Measurements from ENCODE around the gene BAHD1.

BAHD1 gene

GRCh38 chr15:40451527-40452158, 10.9 kb downstream of the BAHD1 start:
- TF ChIP-seq POU6F1 (CRISPR knock-in tag; IDR thresholded peaks at IDR 0.05; ENCODE audit: borderline replicate concordance, low read depth) (no peak), TSHZ2 (CRISPR knock-in tag; IDR thresholded peaks at IDR 0.05) (no peak), CSDC2 (CRISPR knock-in tag; IDR thresholded peaks at IDR 0.05) (no peak), ZC3H10 (CRISPR knock-in tag; IDR thresholded peaks at IDR 0.05) (no peak)
- ATAC-seq = no peak

GRCh38 chr15:40452296-40453090, 11.7 kb downstream of the BAHD1 start:
- ATAC-seq = no peak
- no peak for TF ChIP-seq ZFP30 (CRISPR knock-in tag; IDR thresholded peaks at IDR 0.05)
- no peak for TF ChIP-seq ESRRG (CRISPR knock-in tag; IDR thresholded peaks at IDR 0.05)
- TF ChIP-seq ZNF8 (CRISPR knock-in tag; IDR thresholded peaks at IDR 0.05) = no peak
- TF ChIP-seq GLIS3 (CRISPR knock-in tag; IDR thresholded peaks at IDR 0.05) = no peak
- TF ChIP-seq OSR1 (CRISPR knock-in tag; IDR thresholded peaks at IDR 0.05) = no peak
- no peak for TF ChIP-seq ZNF565 (CRISPR knock-in tag; conservative IDR thresholded peaks at IDR 0.05; ENCODE audit: low read depth)
- TF ChIP-seq PPARA (CRISPR knock-in tag; IDR thresholded peaks at IDR 0.05; ENCODE audit: borderline replicate concordance) = no peak
- TF ChIP-seq CSRNP3 (CRISPR knock-in tag; IDR thresholded peaks at IDR 0.05) = no peak
- TF ChIP-seq SNAI2 (CRISPR knock-in tag; IDR thresholded peaks at IDR 0.05) = no peak
- no peak for TF ChIP-seq POU6F1 (CRISPR knock-in tag; IDR thresholded peaks at IDR 0.05; ENCODE audit: borderline replicate concordance, low read depth)
- no peak for TF ChIP-seq ZC3H10 (CRISPR knock-in tag; IDR thresholded peaks at IDR 0.05)
- no peak for TF ChIP-seq ARNTL (CRISPR knock-in tag; IDR thresholded peaks at IDR 0.05; ENCODE audit: borderline replicate concordance, low read depth)
- no peak for TF ChIP-seq TOX (CRISPR knock-in tag; IDR thresholded peaks at IDR 0.05; ENCODE audit: borderline replicate concordance)

GRCh38 chr15:40453941-40454340, 13.2 kb downstream of the BAHD1 start:
- ATAC-seq = peak; percentile 10; the same call in 2 of the 3 replicates

- peak; percentile 61 for ATAC-seq
Observed at GRCh38 chr15:40454904-40455391, 14.2 kb downstream of the BAHD1 start.

GRCh38 chr15:40456299-40456712, 15.6 kb downstream of the BAHD1 start:
- no peak for ATAC-seq
- no peak for TF ChIP-seq SNAI2 (CRISPR knock-in tag; IDR thresholded peaks at IDR 0.05)
- no peak for TF ChIP-seq OSR1 (CRISPR knock-in tag; IDR thresholded peaks at IDR 0.05)
- no peak for TF ChIP-seq ZC3H10 (CRISPR knock-in tag; IDR thresholded peaks at IDR 0.05)
- TF ChIP-seq ZNF70 (CRISPR knock-in tag; IDR thresholded peaks at IDR 0.05) = no peak
- TF ChIP-seq ISL1 (CRISPR knock-in tag; IDR thresholded peaks at IDR 0.05) = no peak
- TF ChIP-seq TSHZ2 (CRISPR knock-in tag; IDR thresholded peaks at IDR 0.05) = no peak
- TF ChIP-seq ZFP3 (CRISPR knock-in tag; IDR thresholded peaks at IDR 0.05) = no peak
- TF ChIP-seq ESRRG (CRISPR knock-in tag; IDR thresholded peaks at IDR 0.05) = no peak
- TF ChIP-seq PPARA (CRISPR knock-in tag; IDR thresholded peaks at IDR 0.05; ENCODE audit: borderline replicate concordance) = no peak
- no peak for TF ChIP-seq CREB5 (CRISPR knock-in tag; IDR thresholded peaks at IDR 0.05; ENCODE audit: low read depth)
- TF ChIP-seq ZFP30 (CRISPR knock-in tag; IDR thresholded peaks at IDR 0.05) = no peak
- no peak for TF ChIP-seq RARB (CRISPR knock-in tag; IDR thresholded peaks at IDR 0.05)

More at GRCh38 chr15:40454904-40455391, 14.2 kb downstream of the BAHD1 start:
- no peak for TF ChIP-seq ZFP30 (CRISPR knock-in tag; IDR thresholded peaks at IDR 0.05)

Data from SK-N-SH treated with all-trans-retinoic acid at 6 μM for 48 hours (cell line).